H1 (cell line): ENCODE data around the gene UIMC1. TPM values are rescaled to one million over a fixed set of nuclear protein-coding genes. Genes with fewer than 3 reads are reported as not detected.

ENCODE experiments used
- CTCF ChIA-PET: fragments of 300-600 bp; sonication (Branson Sonifier 250); formaldehyde crosslinking; loops from one replicate; lab custom pipeline; 2021; ENCODE audit not compliant: partially characterized antibody; lab: Charles Lee
- POLR2A ChIA-PET: fragments of 300-600 bp; sonication (Branson Sonifier 250); formaldehyde crosslinking; loops from one replicate; lab custom pipeline; 2021; ENCODE audit warnings: inconsistent platforms; ENCODE audit not compliant: partially characterized antibody; lab: Charles Lee
- DNase-seq, 2 experiments: peaks; one replicate each; pipeline versions ENCODE4 v3.0.0 to v3.0.0-alpha.2; 2010 to 2022; ENCODE audit warnings: low spot score in 2 of 2, low read depth in 1 of 2, mixed read lengths in 1 of 2
- FAIRE-seq: peaks from 2 replicates; lab custom pipeline; 2011; peaks lifted over from hg19 to GRCh38; lab: Jason Lieb, UNC
- H2AFZ ChIP-seq: 2 replicates; pipeline ENCODE4 v1.8.1; 2012; ENCODE audit warnings: low read length, inconsistent platforms
- H2AK5ac ChIP-seq: 2 replicates; pipeline ENCODE4 v1.6.1; 2013; ENCODE audit warnings: low read depth, low read length
- H2BK120ac ChIP-seq: replicated peaks from 2 replicates; pipeline ENCODE3; 2013; ENCODE audit warnings: low read depth, low read length, inconsistent platforms
- H2BK12ac ChIP-seq: 2 replicates; pipeline ENCODE4 v1.6.1; 2013; ENCODE audit warnings: low read depth, low read length
- H2BK15ac ChIP-seq: 2 replicates; pipeline ENCODE4 v1.6.1; 2013; ENCODE audit warnings: low read length
- H2BK20ac ChIP-seq: 2 replicates; pipeline ENCODE4 v1.6.1; 2013; ENCODE audit warnings: low read length
- H2BK5ac ChIP-seq: 2 replicates; pipeline ENCODE4 v1.6.1; 2013; ENCODE audit warnings: low read depth, low read length
- H3K14ac ChIP-seq: 2 replicates; pipeline ENCODE4 v1.6.1; 2013; ENCODE audit warnings: inconsistent platforms; ENCODE audit not compliant: insufficient read length
- H3K18ac ChIP-seq: 2 replicates; pipeline ENCODE4 v1.6.1; 2013; ENCODE audit warnings: low read length; ENCODE audit errors: extremely low read depth
- H3K23ac ChIP-seq: 2 replicates; pipeline ENCODE4 v1.6.1; 2013; ENCODE audit warnings: inconsistent platforms; ENCODE audit not compliant: insufficient read length
- H3K23me2 ChIP-seq: 2 replicates; pipeline ENCODE4 v1.6.1; 2013; ENCODE audit warnings: low read depth, low read length
- H3K27ac ChIP-seq: 2 replicates; pipeline ENCODE4 v1.6.1; 2011; ENCODE audit warnings: low read depth, low read length, inconsistent platforms
- H3K27me3 ChIP-seq, 4 experiments: replicated peaks in 1 of 4; 1 replicate in 1 of 4; 2 replicates in 3 of 4; pipeline versions ENCODE4 v1.6.1 to v1.8.1; 2011 to 2013; ENCODE audit warnings: low read length in 3 of 4, mild to moderate bottlenecking in 3 of 4, inconsistent platforms in 2 of 4, mixed read lengths in 2 of 4, moderate library complexity in 1 of 4; ENCODE audit not compliant: control insufficient read depth in 3 of 4, insufficient read depth in 3 of 4; ENCODE audit errors: extremely low read depth in 1 of 4
- H3K36me3 ChIP-seq, 4 experiments: 2 replicates each; pipeline versions ENCODE4 v1.6.1 to v1.8.1; 2011 to 2013; ENCODE audit warnings: mild to moderate bottlenecking in 4 of 4, low read length in 3 of 4, moderate library complexity in 2 of 4, control low read depth in 1 of 4, inconsistent platforms in 1 of 4; ENCODE audit not compliant: insufficient read depth in 4 of 4, control insufficient read depth in 2 of 4
- H3K4ac ChIP-seq: replicated peaks from 2 replicates; pipeline ENCODE3; 2013; ENCODE audit warnings: low read length, low read depth, mixed read lengths, inconsistent platforms; ENCODE audit not compliant: insufficient read length
- H3K4me1 ChIP-seq, 4 experiments: replicated peaks in 1 of 4; 1 replicate in 1 of 4; 2 replicates in 3 of 4; pipeline versions ENCODE4 v1.6.1 to v1.8.1; 2011 to 2013; ENCODE audit warnings: low read length in 3 of 4, inconsistent platforms in 2 of 4, mixed read lengths in 1 of 4; ENCODE audit not compliant: insufficient read depth in 4 of 4, control insufficient read depth in 3 of 4
- H3K4me2 ChIP-seq, 2 experiments: 2 replicates each; pipeline versions ENCODE4 v1.6.1 to v1.8.1; 2011 to 2013; ENCODE audit warnings: low read depth in 2 of 2, low read length in 2 of 2, control low read depth in 1 of 2, inconsistent platforms in 1 of 2, mild to moderate bottlenecking in 1 of 2; ENCODE audit not compliant: insufficient read depth in 1 of 2
- H3K4me3 ChIP-seq, 4 experiments: fragments of 200-600, 300-600 bp in 1 of 4; sonication (generic), shearing (Covaris generic), sonication (Bioruptor Twin) in 1 of 4; 2 replicates each; pipeline versions ENCODE4 v1.5.1 to v1.8.1; 2011 to 2016; ENCODE audit warnings: low read length in 4 of 4, low read depth in 3 of 4, control low read depth in 2 of 4, inconsistent platforms in 2 of 4, mild to moderate bottlenecking in 2 of 4, mixed read lengths in 1 of 4, moderate library complexity in 1 of 4; ENCODE audit not compliant: insufficient read depth in 2 of 4; ENCODE audit errors: extremely low read depth in 1 of 4
- H3K56ac ChIP-seq: replicated peaks from 2 replicates; pipeline ENCODE3; 2013; ENCODE audit warnings: low read depth, mild to moderate bottlenecking, mixed read lengths, low read length, inconsistent platforms; ENCODE audit not compliant: insufficient read length
- H3K79me1 ChIP-seq: 2 replicates; pipeline ENCODE4 v1.6.1; 2013; ENCODE audit warnings: low read depth, low read length, control low read depth
- H3K79me2 ChIP-seq, 2 experiments: 2 replicates each; pipeline versions ENCODE4 v1.6.1 to v1.8.1; 2012 to 2013; ENCODE audit warnings: low read length in 2 of 2, mild to moderate bottlenecking in 2 of 2, inconsistent platforms in 1 of 2; ENCODE audit not compliant: insufficient read depth in 2 of 2, control insufficient read depth in 1 of 2
- H3K9ac ChIP-seq, 4 experiments: replicated peaks in 1 of 4; 1 replicate in 1 of 4; 2 replicates in 3 of 4; pipeline versions ENCODE4 v1.6.1 to v1.8.1; 2011 to 2013; ENCODE audit warnings: low read depth in 3 of 4, low read length in 3 of 4, control low read depth in 2 of 4, mild to moderate bottlenecking in 2 of 4, moderate library complexity in 2 of 4, inconsistent platforms in 1 of 4; ENCODE audit errors: extremely low read depth in 1 of 4
- H3K9me3 ChIP-seq, 2 experiments: 2 replicates each; pipeline versions ENCODE4 v1.6.1 to v1.8.1; 2012 to 2013; ENCODE audit warnings: mild to moderate bottlenecking in 2 of 2, moderate library complexity in 2 of 2, control low read depth in 1 of 2, inconsistent platforms in 1 of 2, low read depth in 1 of 2, low read length in 1 of 2, mixed read lengths in 1 of 2; ENCODE audit not compliant: insufficient read depth in 2 of 2
- H4K20me1 ChIP-seq, 2 experiments: replicated peaks in 1 of 2; 2 replicates each; pipeline versions ENCODE3 to v1.8.1; 2011 to 2013; ENCODE audit warnings: inconsistent platforms in 2 of 2, low read length in 2 of 2, mild to moderate bottlenecking in 1 of 2; ENCODE audit not compliant: insufficient read depth in 2 of 2, control insufficient read depth in 1 of 2
- H4K5ac ChIP-seq: 2 replicates; pipeline ENCODE4 v1.6.1; 2013; ENCODE audit warnings: low read length, low read depth, mixed read lengths, inconsistent platforms; ENCODE audit not compliant: insufficient read length
- H4K8ac ChIP-seq: 2 replicates; pipeline ENCODE4 v1.8.0; 2013; ENCODE audit warnings: mild to moderate bottlenecking, moderate library complexity, low read length, inconsistent platforms; ENCODE audit not compliant: insufficient read depth; ENCODE audit errors: extremely low read depth
- H4K91ac ChIP-seq: replicated peaks from 2 replicates; pipeline ENCODE3; 2013; ENCODE audit warnings: low read length, mixed read lengths, inconsistent platforms; ENCODE audit not compliant: insufficient read length
- BACH1 ChIP-seq: IDR thresholded peaks from 2 replicates; pipeline ENCODE4 v1.6.1; 2012; ENCODE audit warnings: low read length, improper control_type of control experiment
- CEBPB ChIP-seq: IDR thresholded peaks from 2 replicates; pipeline ENCODE4 v1.6.1; 2012; ENCODE audit warnings: low read depth, low read length
- CREB1 ChIP-seq: IDR thresholded peaks from 2 replicates; pipeline ENCODE4 v1.6.1; 2012; ENCODE audit warnings: inconsistent platforms
- HDAC2 ChIP-seq, 2 experiments: fragments of 300-600 bp in 1 of 2; sonication (generic) in 1 of 2; IDR thresholded peaks; 2 replicates each; pipeline ENCODE4 v1.6.1; 2011 to 2012; ENCODE audit warnings: low read depth in 2 of 2, low read length in 2 of 2, mild to moderate bottlenecking in 2 of 2, moderate library complexity in 2 of 2, borderline replicate concordance in 1 of 2, inconsistent platforms in 1 of 2
- JUN ChIP-seq: IDR thresholded peaks from 2 replicates; pipeline ENCODE4 v1.6.1; 2011; ENCODE audit warnings: low read depth, mild to moderate bottlenecking, improper control_type of control experiment, low read length
- KDM1A ChIP-seq: fragments of 200-600, 300-600 bp; sonication (generic); IDR thresholded peaks from 2 replicates; pipeline ENCODE4 v1.7.1; 2016; ENCODE audit warnings: mild to moderate bottlenecking, low read length, borderline replicate concordance
- KDM5A ChIP-seq: fragments of 200-600 bp; IDR thresholded peaks from 2 replicates; pipeline ENCODE4 v1.7.1; 2012; ENCODE audit warnings: mild to moderate bottlenecking, low read length, inconsistent platforms, mixed read lengths
- RAD21 ChIP-seq, 2 experiments: IDR thresholded peaks in 1 of 2; conservative IDR thresholded peaks in 1 of 2; 2 replicates each; pipeline ENCODE4 v1.6.1; 2011; ENCODE audit warnings: low read depth in 2 of 2, low read length in 2 of 2, improper control_type of control experiment in 1 of 2, inconsistent platforms in 1 of 2, mild to moderate bottlenecking in 1 of 2, moderate library complexity in 1 of 2
- RBBP5 ChIP-seq: IDR thresholded peaks from 2 replicates; pipeline ENCODE4 v1.7.1; 2012; ENCODE audit warnings: low read depth, mild to moderate bottlenecking, inconsistent platforms, low read length, moderate library complexity, borderline replicate concordance
- SP4 ChIP-seq: IDR thresholded peaks from 2 replicates; pipeline ENCODE4 v1.6.1; 2012; ENCODE audit warnings: low read length, inconsistent platforms
- SUZ12 ChIP-seq: fragments of 200-600 bp; sonication (generic); IDR thresholded peaks from 2 replicates; pipeline ENCODE4 v1.6.1; 2012; ENCODE audit warnings: mild to moderate bottlenecking, inconsistent platforms, low read length, moderate library complexity, mixed read lengths
- TAF7 ChIP-seq: optimal IDR thresholded peaks from 2 replicates; pipeline ENCODE3; 2011; ENCODE audit warnings: low read depth, mild to moderate bottlenecking, inconsistent platforms, low read length, moderate library complexity, borderline replicate concordance
- YY1 ChIP-seq: IDR thresholded peaks from 2 replicates; pipeline ENCODE4 v1.6.1; 2011; ENCODE audit warnings: low read depth, mild to moderate bottlenecking, low read length
- ZNF274 ChIP-seq: IDR thresholded peaks from 2 replicates; pipeline ENCODE4 v1.7.0; 2012; ENCODE audit warnings: low read length, borderline replicate concordance; ENCODE audit errors: extremely low read depth
- WGBS, 2 experiments: shearing (Covaris generic) in 1 of 2; methylation state at CpG; one replicate each; pipeline versions ENCODE4 v1.1.6 to v1.1.7; 2013 to 2015; ENCODE audit warnings: low lambda C conversion rate in 2 of 2, mixed read lengths in 2 of 2, inconsistent platforms in 1 of 2, low coverage in 1 of 2, missing lambda C conversion rate in 1 of 2; ENCODE audit not compliant: insufficient replicate concordance in 2 of 2, insufficient coverage in 1 of 2, insufficient read length in 1 of 2; ENCODE audit errors: extremely low coverage in 1 of 2, missing lambda C conversion rate in 1 of 2; 5-methylcytosine and 5-hydroxymethylcytosine counted together
- polyA plus RNA-seq, 7 experiments: library from polyadenylated mRNA; depleted of rRNA in 3 of 7; stranded (reverse) in 5 of 7; unstranded in 2 of 7; fragments of >200 nt in 5 of 7; fragments of 200-250 nt in 2 of 7; gene quantifications; 1 replicate in 5 of 7; 2 replicates in 1 of 7; 4 replicates in 1 of 7; pipeline versions ENCODE4 v1.2.1 to v1.2.3, GENCODE V29; 2011 to 2013; ENCODE audit warnings: missing spikeins in 2 of 7, mixed read lengths in 2 of 7
- total RNA-seq: library from RNA; stranded (reverse); fragmentation: NEBNext Ultra II Directional; extraction: Animal tissue kit (Norgen Biotek cat#: 25700); gene quantifications from 2 replicates; pipeline ENCODE4 v1.2.1, GENCODE V29; 2021

Gene UIMC1
- total and polyA plus RNA-seq, 2 of the 8 experiments (the other 6 are each of a cell fraction or from before 2014, with no cell fraction given), result 12.8 to 43.7 TPM

- H3K27me3 ChIP-seq, result no peaks in the 10 kb centered on the region
- no peak overlapping the region for H4K91ac ChIP-seq
- no peak overlapping the region for H2BK12ac ChIP-seq
- peaks cover 2 to 7% (median 5%) of the 10 kb centered on the region in 4 experiments; a peak in 4 of 8 replicates for H3K36me3 ChIP-seq
- no peak overlapping the region for H2BK20ac ChIP-seq
- ChIA-PET POLR2A (interaction anchor here (1.5 kb wide), 1 partner anchor 10 kb away, joined by 3 read pairs; no protein-coding TSS in a partner anchor), CTCF (interaction anchor here (1.0 to 2.0 kb wide), 4 partner anchors 12 to 48 kb away, joined by 3 to 9 read pairs (median 4); partner anchors contain the start of gene ZNF346)
- no peak overlapping the region for H2BK5ac ChIP-seq
- 71% methylated on average over 5 of the region's 5 CpGs; no CpG with 5 or more reads in 1 of the 2 experiments for WGBS, 2 experiments
- no peak overlapping the region for H4K8ac ChIP-seq
- no peak overlapping the region for H3K4me3 ChIP-seq
- H4K5ac ChIP-seq, result no peak overlapping the region
- H3K79me2 ChIP-seq, result peaks cover 5 to 43% of the 10 kb centered on the region in 2 experiments; a peak in 3 of 4 replicates
- no peak overlapping the region for H2BK15ac ChIP-seq
- no peaks in the 10 kb centered on the region for H3K9me3 ChIP-seq
- no peak for DNase-seq
- peaks cover 7% of the 10 kb centered on the region for H3K79me1 ChIP-seq
- no peak overlapping the region for H3K4ac ChIP-seq
- no peak overlapping the region for H2AFZ ChIP-seq
- H3K4me2 ChIP-seq, result no peak overlapping the region
- peaks cover 0 to 6% (median 4%) of the 10 kb centered on the region in 4 experiments; a peak in 6 of 7 replicates for H3K4me1 ChIP-seq
- no peak for FAIRE-seq
- H2AK5ac ChIP-seq, result no peak overlapping the region
- H3K23ac ChIP-seq, result no peak overlapping the region
- H3K56ac ChIP-seq, result no peak overlapping the region
- H3K18ac ChIP-seq, result peak overlapping the region; percentile 40; the same call in 1 of the 2 replicates
- no peak overlapping the region for H3K14ac ChIP-seq
- H3K27ac ChIP-seq, result no peak overlapping the region
- H4K20me1 ChIP-seq, result peaks cover 0 to 8% of the 10 kb centered on the region in 2 experiments
- H3K9ac ChIP-seq, result no peak overlapping the region
- no peak overlapping the region for H2BK120ac ChIP-seq
- H3K23me2 ChIP-seq, result no peaks in the 10 kb centered on the region
- TF ChIP-seq RAD21 (IDR thresholded peaks at IDR 0.05 in 1 of 2, conservative IDR thresholded peaks at IDR 0.05 in 1 of 2; ENCODE audit: low read depth in 2 of 2, low read length in 2 of 2), result no peak
- no peak for TF ChIP-seq RBBP5
- no peak for TF ChIP-seq SP4
- TF ChIP-seq SUZ12, result no peak
- TF ChIP-seq CEBPB, result no peak
- no peak for TF ChIP-seq JUN
- no peak for TF ChIP-seq TAF7
- TF ChIP-seq CREB1, result no peak
- TF ChIP-seq ZNF274, result no peak
- no peak for TF ChIP-seq HDAC2 (IDR thresholded peaks at IDR 0.05; ENCODE audit: borderline replicate concordance in 1 of 2, low read depth in 2 of 2, low read length in 2 of 2)
- no peak for TF ChIP-seq YY1
- no peak for TF ChIP-seq KDM5A
- TF ChIP-seq KDM1A, result no peak
- no peak for TF ChIP-seq BACH1
These were observed 29.9 kb upstream of the UIMC1 start for GRCh38 chr5:177036443-177036842.
